ENCODE measurements around the gene MOCOS.
"Not testable (repeated sequence)": the region's sequence is repeated elsewhere in the genome, so short reads cannot be mapped to it uniquely, and the experiment has no call there.

Gene MOCOS

GRCh38 chr18:36187193-36187825 is at the start of gene MOCOS:
Gene MOCOS (plus strand): TSS chr18:36187497. CDS start chr18:36187540, 43 bp downstream.
- no peak for DNase-seq (ENCODE audit: low read depth)

DNA sequence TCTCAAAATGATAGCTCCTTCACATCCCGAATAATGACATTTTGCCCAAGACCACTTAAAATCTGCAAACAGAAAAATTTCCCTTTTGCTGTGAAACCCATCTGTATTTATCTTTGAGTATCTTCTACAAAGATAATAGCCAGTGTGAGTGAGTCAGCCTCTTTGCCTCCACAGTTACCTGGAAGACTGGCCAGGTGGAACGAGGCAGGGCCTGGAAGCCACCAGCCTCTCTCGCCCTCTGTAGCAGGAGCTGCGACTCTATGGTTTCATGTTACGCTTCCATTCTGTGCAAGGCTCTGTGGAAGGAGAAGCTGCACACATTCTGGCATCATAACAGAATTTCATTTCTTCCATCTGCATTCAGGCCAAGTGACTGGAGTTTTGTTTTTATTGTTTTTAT is 48.1 kb upstream of the MOCOS start:
- DNase-seq (ENCODE audit: low read depth), result no peak

DNA sequence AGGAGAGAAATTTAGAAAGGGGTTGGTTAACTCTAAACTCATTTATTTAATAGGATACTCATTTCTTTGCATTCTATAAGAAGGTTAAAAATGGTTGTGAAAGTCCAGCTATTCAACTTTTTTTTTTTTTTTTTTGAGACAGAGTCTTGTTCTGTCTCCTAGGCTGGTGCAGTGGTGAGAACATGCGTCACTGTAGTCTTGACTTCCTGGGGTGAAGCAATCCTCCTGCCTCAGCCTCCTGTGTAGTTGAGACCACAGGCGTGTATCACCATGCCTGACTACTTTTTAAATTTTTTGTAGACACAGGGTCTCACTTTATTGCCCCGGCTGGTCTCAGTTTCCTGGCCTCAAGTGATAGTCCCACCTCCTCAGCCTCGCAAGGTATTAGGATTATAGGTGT is 45.7 kb upstream of the MOCOS start:
- no peak for DNase-seq (ENCODE audit: low read depth)

DNA sequence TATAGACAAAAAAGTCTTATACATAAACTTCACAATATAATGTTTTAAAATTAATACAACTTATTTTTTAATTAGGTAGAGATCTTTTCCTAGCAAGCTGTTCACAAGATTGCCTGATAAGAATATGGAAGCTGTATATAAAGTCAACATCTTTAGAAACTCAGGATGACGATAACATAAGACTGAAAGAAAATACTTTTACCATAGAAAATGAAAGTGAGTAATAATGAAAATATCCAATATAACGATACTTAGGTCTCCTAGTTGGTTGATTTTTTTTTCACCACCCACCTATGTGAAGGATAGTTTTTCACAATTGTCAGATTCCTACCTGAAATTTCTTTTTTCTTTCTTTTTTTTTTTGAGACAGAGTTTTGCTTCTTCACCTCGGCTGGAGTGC is 44.5 kb upstream of the MOCOS start:
- DNase-seq (ENCODE audit: low read depth), result no peak

- DNase-seq (ENCODE audit: low read depth), result no peak
These were observed 43.9 kb upstream of the MOCOS start for GRCh38 chr18:36143391-36143790.

DNA sequence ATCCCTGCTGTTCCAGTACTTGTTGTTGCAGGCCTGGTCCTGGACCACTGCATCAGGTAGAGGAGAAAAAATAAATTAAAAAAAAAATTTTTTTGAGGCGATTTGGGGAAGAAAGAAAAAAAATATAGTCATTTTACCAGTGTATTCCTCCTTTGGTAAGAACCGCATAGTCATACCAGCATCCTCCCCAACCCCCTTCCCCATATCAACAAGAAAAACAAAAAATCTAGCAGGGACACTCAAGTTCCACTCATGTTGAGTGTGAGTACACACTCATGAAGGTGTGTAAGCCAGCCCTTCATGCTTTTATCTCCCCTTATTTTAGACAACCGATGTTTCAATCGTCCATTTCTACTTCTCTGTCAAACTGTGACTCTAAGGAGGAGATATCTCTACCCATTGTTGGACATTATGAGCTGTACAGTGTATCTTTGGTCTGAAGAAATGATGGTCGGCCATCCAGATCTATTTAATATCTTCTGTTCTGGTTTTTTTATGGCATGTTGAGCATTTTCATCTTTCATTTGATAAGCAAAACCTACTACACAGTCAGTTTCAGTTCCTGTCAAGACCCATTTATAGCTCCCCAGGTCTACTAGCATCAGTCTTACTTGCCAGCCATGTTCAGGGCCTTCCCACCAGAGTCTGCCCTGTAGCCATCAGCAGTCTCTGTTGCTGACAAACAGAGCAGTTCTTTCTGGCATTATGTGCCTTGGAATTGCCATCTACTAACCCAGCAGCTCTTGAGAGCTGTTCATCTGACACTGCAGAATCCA is 37.6 kb upstream of the MOCOS start:
- DNase-seq (ENCODE audit: low read depth), result no peak

DNA sequence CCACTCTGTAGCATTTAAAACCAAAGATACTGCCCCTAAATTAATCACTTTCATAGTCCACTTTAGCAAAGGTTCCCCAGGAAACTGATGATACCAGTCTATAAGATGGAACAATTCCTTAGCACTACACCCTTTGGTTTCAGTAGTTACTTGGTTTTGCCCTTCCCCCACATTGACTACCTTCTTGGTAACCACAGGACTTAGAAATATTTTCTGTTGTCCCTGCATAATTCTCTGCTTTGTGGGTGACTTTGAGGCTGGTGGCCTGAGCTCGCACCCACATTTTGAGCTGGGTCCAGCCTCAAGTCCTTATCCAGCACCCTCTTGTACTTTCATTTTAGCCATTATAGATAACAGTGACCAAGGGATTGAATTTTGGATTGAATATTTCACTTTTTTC is 34.5 kb upstream of the MOCOS start:
- no peak for DNase-seq (ENCODE audit: low read depth)

DNA sequence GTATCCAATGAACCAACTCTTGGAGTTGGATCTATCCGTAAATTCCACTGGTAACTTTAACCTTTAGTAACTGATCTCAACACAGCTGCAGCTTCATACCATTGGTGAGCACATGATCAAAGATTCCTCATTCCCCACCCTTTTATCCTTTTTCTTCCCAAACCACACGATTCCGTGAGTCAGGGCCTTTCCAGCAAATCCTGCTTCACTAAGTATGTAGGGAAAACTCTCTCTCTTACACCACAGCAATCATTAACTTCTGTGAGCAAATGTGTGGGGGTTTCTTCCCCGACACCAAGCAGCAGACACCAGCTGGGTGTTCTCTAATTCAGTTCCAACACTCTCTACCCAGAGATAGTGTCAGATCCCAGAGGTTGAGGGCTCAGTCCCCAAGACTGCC is 34.1 kb upstream of the MOCOS start:
- DNase-seq (ENCODE audit: low read depth), result no peak

- no peak for DNase-seq (ENCODE audit: low read depth)
These were observed 33.5 kb upstream of the MOCOS start for GRCh38 chr18:36153771-36154170.

GRCh38 chr18:36155851-36156757 is 31.2 kb upstream of the MOCOS start:
- DNase-seq (ENCODE audit: low read depth), result no peak

DNA sequence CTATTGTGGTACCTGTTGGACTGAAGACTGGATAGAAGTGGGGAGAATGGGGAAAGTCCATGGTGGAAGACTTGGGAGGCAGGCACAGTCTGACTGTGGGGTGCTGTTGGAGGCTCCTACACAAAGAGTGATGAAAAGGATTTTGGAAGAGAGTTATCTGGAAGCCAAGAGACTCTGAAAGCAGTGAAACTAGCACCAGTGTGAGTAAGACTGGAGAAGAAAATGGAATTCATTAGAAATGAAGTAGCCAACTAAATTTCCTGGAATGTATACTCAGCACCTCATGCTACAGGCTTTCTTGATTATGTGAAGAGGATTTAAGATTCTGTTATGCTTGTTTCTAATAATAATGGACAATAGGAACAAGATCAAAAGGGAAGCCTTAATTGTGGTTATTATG is 29.9 kb upstream of the MOCOS start:
- no peak for DNase-seq (ENCODE audit: low read depth)

GRCh38 chr18:36158266-36158867 is 28.9 kb upstream of the MOCOS start:
- DNase-seq (ENCODE audit: low read depth), result no peak

DNA sequence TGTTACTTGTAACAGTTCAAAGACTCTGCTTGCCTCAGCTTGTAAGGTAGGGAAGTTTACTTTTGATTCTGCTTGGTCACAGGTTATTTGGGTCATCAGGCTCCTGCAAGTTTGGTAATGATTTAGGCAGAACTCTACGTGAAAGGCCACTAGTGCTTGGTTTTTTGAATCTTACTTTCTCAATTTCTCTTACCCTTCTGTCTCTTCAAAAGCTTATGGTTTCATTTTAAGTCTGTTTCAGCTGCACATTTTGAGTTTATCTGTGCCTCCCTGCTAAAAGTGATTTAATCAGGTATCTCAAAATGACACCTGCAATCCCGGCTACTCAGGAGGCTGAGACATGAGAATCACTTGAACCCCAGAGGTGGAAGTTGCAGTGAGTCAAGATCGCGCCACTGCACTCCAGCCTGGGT is 26.3 kb upstream of the MOCOS start:
- no peak for DNase-seq (ENCODE audit: low read depth)

DNA sequence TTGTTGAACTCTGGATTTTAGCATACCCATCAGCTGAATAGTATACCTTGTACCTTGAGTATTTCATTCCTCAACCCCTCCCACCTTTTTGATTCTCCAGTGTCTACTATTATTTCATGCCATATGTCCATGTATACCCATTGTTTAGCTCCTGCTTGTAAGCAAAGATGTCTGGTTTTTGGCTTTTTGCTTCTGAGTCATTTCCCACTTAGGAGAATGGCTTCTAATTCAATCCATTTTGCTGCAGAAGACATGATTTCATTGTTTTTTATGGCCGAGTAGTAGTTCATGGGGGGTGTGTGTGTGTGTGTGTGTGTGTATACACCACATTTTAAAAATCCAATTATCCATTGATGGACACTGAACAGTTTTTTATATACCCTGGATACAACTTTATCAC is 24.3 kb upstream of the MOCOS start:
- DNase-seq (ENCODE audit: low read depth), result no peak

DNA sequence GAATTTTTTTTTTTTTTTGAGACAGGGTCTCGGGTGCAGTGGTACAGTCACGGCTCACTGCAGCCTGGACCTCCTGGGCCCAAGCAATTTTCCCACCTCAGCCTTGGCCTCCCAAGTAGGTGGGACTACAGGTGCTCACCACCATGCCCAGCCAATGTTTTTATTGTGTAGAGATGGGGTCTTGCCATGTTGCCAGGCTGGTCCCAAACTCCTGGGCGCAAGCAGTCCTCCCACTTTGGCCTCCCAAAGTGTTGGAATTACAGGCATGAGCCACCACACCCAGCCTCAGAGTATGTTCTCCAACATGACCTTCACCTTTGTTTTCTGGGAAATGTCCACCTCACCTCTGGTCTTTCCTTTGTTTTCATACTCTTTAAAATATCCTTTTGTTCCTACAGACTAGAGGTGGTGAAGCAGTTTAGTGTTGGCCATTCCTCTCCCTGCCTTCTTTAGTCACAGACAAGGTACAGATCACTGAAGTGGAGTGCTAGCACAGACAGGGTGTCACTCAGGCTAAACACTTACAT is 19.5 kb upstream of the MOCOS start:
- no peak for DNase-seq (ENCODE audit: low read depth)

DNA sequence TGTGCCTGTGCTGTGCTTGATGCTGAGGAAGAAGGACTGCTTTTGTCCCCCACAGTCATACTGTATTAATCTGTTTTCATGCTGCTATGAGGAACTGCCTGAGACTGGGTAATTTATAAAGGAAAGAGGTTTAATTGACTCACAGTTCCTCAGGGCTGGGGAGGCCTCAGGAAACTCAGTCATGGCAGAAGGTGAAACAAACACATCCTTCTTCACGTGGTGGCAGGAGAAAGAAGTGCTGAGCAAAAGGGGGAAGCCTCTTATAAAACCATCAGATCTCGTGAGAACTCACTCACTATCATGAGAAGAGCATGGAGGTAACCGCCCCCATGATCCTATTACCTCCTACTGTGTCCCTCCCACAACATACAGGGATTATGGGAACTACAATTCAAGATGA is 19.0 kb upstream of the MOCOS start:
- not testable (repeated sequence) for DNase-seq (ENCODE audit: low read depth)

- no peak for DNase-seq (ENCODE audit: low read depth)
These were observed 17.4 kb upstream of the MOCOS start for GRCh38 chr18:36169938-36170337.

- no peak for DNase-seq (ENCODE audit: low read depth)
These were observed 11.8 kb upstream of the MOCOS start for GRCh38 chr18:36175481-36175880.

DNA sequence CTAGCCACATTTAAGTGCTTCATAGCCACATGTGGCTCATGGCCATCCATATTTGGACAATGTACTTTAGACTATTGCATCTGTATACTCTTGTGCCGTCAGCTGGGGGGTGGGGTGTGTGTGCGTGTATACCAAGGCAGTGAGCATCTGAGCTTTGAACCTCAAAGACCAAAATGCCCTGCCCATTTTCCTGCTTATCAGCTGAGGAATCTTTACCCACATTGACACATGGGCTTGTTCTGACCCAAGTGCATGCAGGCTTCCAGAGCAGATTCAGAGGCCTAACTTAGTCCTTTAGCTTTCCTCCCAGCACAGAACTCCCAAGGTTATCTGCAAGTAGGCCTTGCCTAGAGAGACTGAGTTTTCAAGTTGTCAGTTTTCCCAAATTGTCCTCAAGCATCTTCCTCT is 11.1 kb upstream of the MOCOS start:
- no peak for DNase-seq (ENCODE audit: low read depth)

GRCh38 chr18:36176711-36177110 is 10.6 kb upstream of the MOCOS start:
- DNase-seq (ENCODE audit: low read depth), result no peak

DNA sequence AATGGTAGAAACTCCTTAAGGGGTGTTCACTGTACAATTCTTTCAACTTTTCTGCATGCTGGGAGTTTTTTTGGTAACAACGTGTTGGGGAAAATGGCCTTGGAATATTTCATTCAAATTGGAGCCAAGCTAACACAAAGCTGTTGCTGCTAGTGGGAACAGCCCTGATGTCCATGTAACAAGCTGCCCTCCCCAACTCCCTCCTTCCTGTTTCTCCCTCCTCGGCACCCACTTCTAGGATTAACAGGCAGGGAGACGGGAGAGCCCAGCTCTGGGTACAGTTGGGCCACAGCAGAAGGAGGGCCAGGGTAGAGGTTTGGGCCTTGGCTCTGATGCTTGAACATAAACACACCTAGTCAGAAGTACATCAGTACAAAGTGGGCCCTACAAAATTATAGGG is 9.4 kb upstream of the MOCOS start:
- DNase-seq (ENCODE audit: low read depth), result no peak
